ENCODE measurements around the gene LY9.

Gene LY9, protein sequence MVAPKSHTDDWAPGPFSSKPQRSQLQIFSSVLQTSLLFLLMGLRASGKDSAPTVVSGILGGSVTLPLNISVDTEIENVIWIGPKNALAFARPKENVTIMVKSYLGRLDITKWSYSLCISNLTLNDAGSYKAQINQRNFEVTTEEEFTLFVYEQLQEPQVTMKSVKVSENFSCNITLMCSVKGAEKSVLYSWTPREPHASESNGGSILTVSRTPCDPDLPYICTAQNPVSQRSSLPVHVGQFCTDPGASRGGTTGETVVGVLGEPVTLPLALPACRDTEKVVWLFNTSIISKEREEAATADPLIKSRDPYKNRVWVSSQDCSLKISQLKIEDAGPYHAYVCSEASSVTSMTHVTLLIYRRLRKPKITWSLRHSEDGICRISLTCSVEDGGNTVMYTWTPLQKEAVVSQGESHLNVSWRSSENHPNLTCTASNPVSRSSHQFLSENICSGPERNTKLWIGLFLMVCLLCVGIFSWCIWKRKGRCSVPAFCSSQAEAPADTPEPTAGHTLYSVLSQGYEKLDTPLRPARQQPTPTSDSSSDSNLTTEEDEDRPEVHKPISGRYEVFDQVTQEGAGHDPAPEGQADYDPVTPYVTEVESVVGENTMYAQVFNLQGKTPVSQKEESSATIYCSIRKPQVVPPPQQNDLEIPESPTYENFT

DNA sequence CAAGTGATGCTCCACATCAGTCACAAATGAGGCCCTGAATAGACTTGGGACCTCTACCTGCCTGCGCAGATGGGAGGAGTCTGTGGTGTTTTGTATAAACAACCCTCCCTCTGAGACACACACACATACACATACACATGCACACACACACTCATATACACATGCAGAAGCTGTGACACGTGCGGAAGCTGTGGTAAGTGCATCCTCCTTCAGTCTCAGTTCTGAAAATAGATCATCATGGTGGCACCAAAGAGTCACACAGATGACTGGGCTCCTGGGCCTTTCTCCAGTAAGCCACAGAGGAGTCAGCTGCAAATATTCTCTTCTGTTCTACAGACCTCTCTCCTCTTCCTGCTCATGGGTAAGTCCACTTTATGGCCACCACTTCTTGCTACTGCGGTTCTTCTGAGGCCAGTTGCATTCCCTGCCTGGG, at the start of gene LY9:
LY9 (plus strand) TSS at position 224 of the 433 bp plus-strand sequence; CDS start at position 238, 14 bp downstream.
- peak within 1 kb of the TSS; percentile 60 for H3K27ac ChIP-seq
- H3K9ac ChIP-seq: peak within 1 kb of the TSS; percentile 40
- TF ChIP-seq, protein P1, sequence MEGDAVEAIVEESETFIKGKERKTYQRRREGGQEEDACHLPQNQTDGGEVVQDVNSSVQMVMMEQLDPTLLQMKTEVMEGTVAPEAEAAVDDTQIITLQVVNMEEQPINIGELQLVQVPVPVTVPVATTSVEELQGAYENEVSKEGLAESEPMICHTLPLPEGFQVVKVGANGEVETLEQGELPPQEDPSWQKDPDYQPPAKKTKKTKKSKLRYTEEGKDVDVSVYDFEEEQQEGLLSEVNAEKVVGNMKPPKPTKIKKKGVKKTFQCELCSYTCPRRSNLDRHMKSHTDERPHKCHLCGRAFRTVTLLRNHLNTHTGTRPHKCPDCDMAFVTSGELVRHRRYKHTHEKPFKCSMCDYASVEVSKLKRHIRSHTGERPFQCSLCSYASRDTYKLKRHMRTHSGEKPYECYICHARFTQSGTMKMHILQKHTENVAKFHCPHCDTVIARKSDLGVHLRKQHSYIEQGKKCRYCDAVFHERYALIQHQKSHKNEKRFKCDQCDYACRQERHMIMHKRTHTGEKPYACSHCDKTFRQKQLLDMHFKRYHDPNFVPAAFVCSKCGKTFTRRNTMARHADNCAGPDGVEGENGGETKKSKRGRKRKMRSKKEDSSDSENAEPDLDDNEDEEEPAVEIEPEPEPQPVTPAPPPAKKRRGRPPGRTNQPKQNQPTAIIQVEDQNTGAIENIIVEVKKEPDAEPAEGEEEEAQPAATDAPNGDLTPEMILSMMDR (conservative IDR thresholded peaks at IDR 0.05; ENCODE audit: low read depth, low read length): no peak
- no peaks in the 10 kb centered on the region for H3K27me3 ChIP-seq (ENCODE audit: insufficient read depth, low read depth)
- H3K4me1 ChIP-seq (ENCODE audit: low read depth, poor library complexity, severe bottlenecking): peaks cover 79% of the 10 kb centered on the region
- peak within 1 kb of the TSS; percentile 46 for H2AFZ ChIP-seq (ENCODE audit: low read depth)
- no peaks in the 10 kb centered on the region for H4K20me1 ChIP-seq (ENCODE audit: insufficient read depth)
- peak within 1 kb of the TSS; percentile 89 for H3K4me3 ChIP-seq (IDR thresholded peaks at IDR 0.05; ENCODE audit: insufficient read depth, low read depth, low read length)
- no peaks in the 10 kb centered on the region for H3K36me3 ChIP-seq (ENCODE audit: insufficient read depth)
- no peaks in the 10 kb centered on the region for H3K79me2 ChIP-seq (ENCODE audit: insufficient read depth, low read depth)
- H3K4me2 ChIP-seq: peak within 1 kb of the TSS; percentile 37

DNA sequence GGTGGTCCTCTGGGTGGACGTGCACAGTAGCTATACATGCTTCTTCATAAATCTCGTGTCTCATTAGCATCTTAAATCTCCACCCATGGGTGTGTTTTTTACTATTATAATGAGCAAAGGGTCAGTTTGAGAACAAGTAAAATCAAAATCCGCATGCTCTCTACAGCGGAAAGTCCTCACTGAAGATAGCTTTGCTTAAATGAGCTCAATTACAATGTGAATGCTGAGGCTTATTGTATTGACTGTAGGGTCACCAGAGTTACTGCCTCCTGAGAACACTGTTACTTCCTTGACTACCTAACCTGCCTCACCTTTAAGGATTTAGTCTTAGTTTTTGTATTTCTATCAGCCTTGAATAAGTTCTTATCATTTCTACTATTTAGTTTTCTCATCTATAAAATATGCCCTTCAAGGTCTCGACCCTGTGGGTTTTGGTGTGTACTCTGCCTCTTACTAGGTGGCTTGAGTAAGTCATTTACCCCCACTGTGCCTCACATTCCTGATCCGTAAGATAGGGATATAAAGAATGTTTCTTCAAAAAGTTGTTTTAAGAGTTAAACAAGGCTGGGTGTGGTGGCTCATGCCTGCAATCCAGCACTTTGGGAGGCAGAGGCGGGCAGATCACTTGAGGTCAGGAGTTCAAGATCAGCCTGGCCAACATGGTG, 49.0 kb upstream of the LY9 start:
- Histone ChIP-seq H3K36me3 (ENCODE audit: insufficient read depth) (no peaks in the 10 kb centered on the region), H3K79me2 (ENCODE audit: insufficient read depth, low read depth) (no peaks in the 10 kb centered on the region), H2AFZ (ENCODE audit: low read depth) (no peak overlapping the region)

DNA sequence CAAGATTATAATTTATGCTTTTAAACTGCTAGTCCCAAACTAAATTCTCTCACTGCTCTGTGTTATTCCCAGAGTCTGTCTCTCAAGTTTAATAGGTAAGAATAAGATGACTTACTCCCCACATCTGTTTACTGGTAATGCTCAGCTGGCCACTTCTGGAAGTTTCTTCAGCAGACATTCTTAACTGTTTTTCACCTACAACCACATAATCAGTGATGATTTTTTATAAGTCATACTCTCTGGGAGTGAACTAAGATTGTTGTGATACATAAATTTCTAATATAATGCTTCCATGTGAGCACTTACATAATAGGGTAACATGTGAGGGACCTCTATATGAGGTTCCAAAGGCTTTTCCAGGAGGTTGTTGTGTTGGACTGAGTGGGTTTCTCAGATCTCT, 48.3 kb upstream of the LY9 start:
- no peaks in the 10 kb centered on the region for H4K20me1 ChIP-seq (ENCODE audit: insufficient read depth)
- H3K27me3 ChIP-seq (ENCODE audit: insufficient read depth, low read depth): no peaks in the 10 kb centered on the region; the same call in 1 of the 2 replicates
- no peaks in the 10 kb centered on the region for H3K36me3 ChIP-seq (ENCODE audit: insufficient read depth)
- H3K79me2 ChIP-seq (ENCODE audit: insufficient read depth, low read depth): no peaks in the 10 kb centered on the region
- no peak overlapping the region for H3K9ac ChIP-seq
- TF ChIP-seq, protein P1 (conservative IDR thresholded peaks at IDR 0.05; ENCODE audit: low read depth, low read length): no peak
- no peak overlapping the region for H3K4me3 ChIP-seq (IDR thresholded peaks at IDR 0.05; ENCODE audit: insufficient read depth, low read depth, low read length)
- no peak overlapping the region for H3K27ac ChIP-seq
- no peak overlapping the region for H2AFZ ChIP-seq (ENCODE audit: low read depth)
- no peaks in the 10 kb centered on the region for H3K4me1 ChIP-seq (ENCODE audit: low read depth, poor library complexity, severe bottlenecking)
- no peak overlapping the region for H3K4me2 ChIP-seq

More for the DNA sequence above, 49.0 kb upstream of the LY9 start:
- H4K20me1 ChIP-seq (ENCODE audit: insufficient read depth): no peaks in the 10 kb centered on the region
- no peak overlapping the region for H3K4me3 ChIP-seq (IDR thresholded peaks at IDR 0.05; ENCODE audit: insufficient read depth, low read depth, low read length)
- H3K27ac ChIP-seq: no peak overlapping the region
- H3K4me1 ChIP-seq (ENCODE audit: low read depth, poor library complexity, severe bottlenecking): no peaks in the 10 kb centered on the region
- H3K9ac ChIP-seq: no peak overlapping the region
- H3K4me2 ChIP-seq: no peak overlapping the region
- TF ChIP-seq, protein P1 (conservative IDR thresholded peaks at IDR 0.05; ENCODE audit: low read depth, low read length): no peak
- H3K27me3 ChIP-seq (ENCODE audit: insufficient read depth, low read depth): no peaks in the 10 kb centered on the region; the same call in 1 of the 2 replicates

DNA sequence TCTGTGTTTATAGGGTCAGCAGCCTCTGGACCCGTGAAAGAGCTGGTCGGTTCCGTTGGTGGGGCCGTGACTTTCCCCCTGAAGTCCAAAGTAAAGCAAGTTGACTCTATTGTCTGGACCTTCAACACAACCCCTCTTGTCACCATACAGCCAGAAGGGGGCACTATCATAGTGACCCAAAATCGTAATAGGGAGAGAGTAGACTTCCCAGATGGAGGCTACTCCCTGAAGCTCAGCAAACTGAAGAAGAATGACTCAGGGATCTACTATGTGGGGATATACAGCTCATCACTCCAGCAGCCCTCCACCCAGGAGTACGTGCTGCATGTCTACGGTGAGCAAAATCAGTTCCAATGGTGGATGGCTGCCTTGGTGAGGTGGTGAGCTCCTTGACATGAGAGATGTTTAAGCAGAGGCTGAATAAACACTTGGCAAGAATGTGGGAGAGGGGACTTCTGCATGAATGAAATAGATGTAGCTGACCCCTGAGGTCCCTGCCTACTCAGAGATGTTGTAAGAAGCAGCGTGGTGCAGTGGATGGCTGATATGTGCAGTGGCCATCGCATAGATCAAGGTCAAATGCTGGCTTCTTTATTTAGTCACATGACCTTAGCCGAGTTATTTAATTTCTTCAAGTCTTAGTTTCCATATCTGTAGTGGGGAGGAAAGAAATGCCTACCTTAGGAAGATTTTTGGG, 47.6 kb upstream of the LY9 start:
- Histone ChIP-seq H3K9ac (no peak overlapping the region), H3K27ac (no peak overlapping the region), H2AFZ (ENCODE audit: low read depth) (no peak overlapping the region), H3K79me2 (ENCODE audit: insufficient read depth, low read depth) (no peaks in the 10 kb centered on the region), H3K4me3 (IDR thresholded peaks at IDR 0.05; ENCODE audit: insufficient read depth, low read depth, low read length) (no peak overlapping the region), H3K36me3 (ENCODE audit: insufficient read depth) (no peaks in the 10 kb centered on the region), H3K27me3 (ENCODE audit: insufficient read depth, low read depth) (no peaks in the 10 kb centered on the region; the same call in 1 of the 2 replicates), H3K4me2 (no peak overlapping the region), H3K4me1 (ENCODE audit: low read depth, poor library complexity, severe bottlenecking) (no peaks in the 10 kb centered on the region), H4K20me1 (ENCODE audit: insufficient read depth) (no peaks in the 10 kb centered on the region)
- TF ChIP-seq, protein P1 (conservative IDR thresholded peaks at IDR 0.05; ENCODE audit: low read depth, low read length): peak; percentile 80
